Fibroblast of lung (primary cell): Measurements from ENCODE around the gene GPR61. TPM values are rescaled to one million over a fixed set of nuclear protein-coding genes. Genes with fewer than 3 reads are reported as not detected.

Source experiments
- DNase-seq, 2 donors: peaks; one replicate each; pipeline versions ENCODE4 v3.0.0 to v3.0.0-alpha.2; 2010; ENCODE audit warnings: low read depth in 2 of 2
- H2AFZ ChIP-seq: 2 replicates; pipeline ENCODE4 v1.5.1; 2012; ENCODE audit warnings: low read length, control low read depth, inconsistent platforms
- H3K27ac ChIP-seq: 2 replicates; pipeline ENCODE4 v1.5.1; 2011; ENCODE audit warnings: low read length, control low read depth; ENCODE audit not compliant: insufficient read depth
- H3K27me3 ChIP-seq: 2 replicates; pipeline ENCODE4 v1.5.1; 2011; ENCODE audit warnings: mild to moderate bottlenecking, low read length; ENCODE audit not compliant: control insufficient read depth, insufficient read depth
- H3K36me3 ChIP-seq: 2 replicates; pipeline ENCODE4 v1.5.1; 2011; ENCODE audit warnings: low read length; ENCODE audit not compliant: control insufficient read depth, insufficient read depth
- H3K4me1 ChIP-seq: 2 replicates; pipeline ENCODE4 v1.5.1; 2011; ENCODE audit warnings: low read length; ENCODE audit not compliant: control insufficient read depth, insufficient read depth; ENCODE audit errors: extremely low read depth
- H3K4me2 ChIP-seq: 2 replicates; pipeline ENCODE4 v1.5.1; 2011; ENCODE audit warnings: low read length, control low read depth; ENCODE audit not compliant: insufficient read depth; ENCODE audit errors: extremely low read depth
- H3K4me3 ChIP-seq, 4 experiments: fragments of 200-600 bp in 1 of 4; sonication (generic) in 1 of 4; replicated peaks in 1 of 4; 2 replicates each; pipeline ENCODE4 v1.5.1; 2011 to 2016; ENCODE audit warnings: low read length in 4 of 4, low read depth in 3 of 4, mild to moderate bottlenecking in 3 of 4, control low read depth in 2 of 4, inconsistent platforms in 1 of 4, mixed read lengths in 1 of 4; ENCODE audit not compliant: insufficient read depth in 1 of 4; ENCODE audit errors: control extremely low read depth in 1 of 4
- H3K79me2 ChIP-seq: 2 replicates; pipeline ENCODE4 v1.5.1; 2012; ENCODE audit warnings: mild to moderate bottlenecking, low read length, inconsistent platforms; ENCODE audit not compliant: control insufficient read depth, insufficient read depth
- H3K9ac ChIP-seq: 2 replicates; pipeline ENCODE4 v1.5.1; 2011; ENCODE audit warnings: mild to moderate bottlenecking, low read length, control low read depth; ENCODE audit not compliant: insufficient read depth
- H3K9me3 ChIP-seq: 2 replicates; pipeline ENCODE4 v1.5.1; 2012; ENCODE audit warnings: low read depth, low read length; ENCODE audit not compliant: control insufficient read depth, insufficient read depth
- H4K20me1 ChIP-seq: 2 replicates; pipeline ENCODE4 v1.5.1; 2011; ENCODE audit warnings: low read length; ENCODE audit not compliant: control insufficient read depth, insufficient read depth; ENCODE audit errors: extremely low read depth
- EZH2 ChIP-seq: IDR thresholded peaks from 2 replicates; pipeline ENCODE4 v1.5.1; 2012; ENCODE audit warnings: low read length, control low read depth, mild to moderate bottlenecking; ENCODE audit errors: missing control alignments
- polyA plus RNA-seq, 2 donors: library from polyadenylated mRNA; depleted of rRNA in 1 of 2; stranded (reverse) in 1 of 2; unstranded in 1 of 2; fragments of >200 nt; gene quantifications; 2 replicates each; pipeline ENCODE4 v1.2.1, GENCODE V29; 2011 to 2012; ENCODE audit warnings: missing spikeins in 1 of 2
- total RNA-seq: library from RNA; depleted of rRNA; stranded (reverse); fragments of >200 nt; gene quantifications from 2 replicates; pipeline ENCODE4 v1.2.1, GENCODE V29; 2014
- TF ChIP-seq, protein P1 (sequence below), 2 donors: IDR thresholded peaks in 1 of 2; conservative IDR thresholded peaks in 1 of 2; 1 replicate in 1 of 2; 2 replicates in 1 of 2; pipeline ENCODE4 v1.5.1; 2011 to 2012; ENCODE audit warnings: low read length in 2 of 2, control low read depth in 1 of 2, inconsistent platforms in 1 of 2, low read depth in 1 of 2, mild to moderate bottlenecking in 1 of 2

Gene GPR61
- total and polyA plus RNA-seq, 2 donors (not counting 1 experiment from before 2014, with no cell fraction given) = 0.01 TPM; not detected in 1

- no peak overlapping the region for H3K9ac ChIP-seq
- peak overlapping the region in 2 of 4 experiments; percentile 26 to 70 for H3K4me3 ChIP-seq
- peak overlapping the region; percentile 99 for H3K4me2 ChIP-seq
- DNase-seq = no peak
- H3K79me2 ChIP-seq = no peaks in the 10 kb centered on the region
- no peaks in the 10 kb centered on the region for H3K9me3 ChIP-seq
- peaks cover 3% of the 10 kb centered on the region for H3K27me3 ChIP-seq
- H2AFZ ChIP-seq = no peak overlapping the region
- TF ChIP-seq, protein P1, sequence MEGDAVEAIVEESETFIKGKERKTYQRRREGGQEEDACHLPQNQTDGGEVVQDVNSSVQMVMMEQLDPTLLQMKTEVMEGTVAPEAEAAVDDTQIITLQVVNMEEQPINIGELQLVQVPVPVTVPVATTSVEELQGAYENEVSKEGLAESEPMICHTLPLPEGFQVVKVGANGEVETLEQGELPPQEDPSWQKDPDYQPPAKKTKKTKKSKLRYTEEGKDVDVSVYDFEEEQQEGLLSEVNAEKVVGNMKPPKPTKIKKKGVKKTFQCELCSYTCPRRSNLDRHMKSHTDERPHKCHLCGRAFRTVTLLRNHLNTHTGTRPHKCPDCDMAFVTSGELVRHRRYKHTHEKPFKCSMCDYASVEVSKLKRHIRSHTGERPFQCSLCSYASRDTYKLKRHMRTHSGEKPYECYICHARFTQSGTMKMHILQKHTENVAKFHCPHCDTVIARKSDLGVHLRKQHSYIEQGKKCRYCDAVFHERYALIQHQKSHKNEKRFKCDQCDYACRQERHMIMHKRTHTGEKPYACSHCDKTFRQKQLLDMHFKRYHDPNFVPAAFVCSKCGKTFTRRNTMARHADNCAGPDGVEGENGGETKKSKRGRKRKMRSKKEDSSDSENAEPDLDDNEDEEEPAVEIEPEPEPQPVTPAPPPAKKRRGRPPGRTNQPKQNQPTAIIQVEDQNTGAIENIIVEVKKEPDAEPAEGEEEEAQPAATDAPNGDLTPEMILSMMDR (conservative IDR thresholded peaks at IDR 0.05 in 1 of 2, IDR thresholded peaks at IDR 0.05 in 1 of 2; ENCODE audit: low read depth in 1 of 2, low read length in 2 of 2) = no peak
- TF ChIP-seq EZH2 = no peak
- H3K27ac ChIP-seq = no peak overlapping the region
- H4K20me1 ChIP-seq = no peaks in the 10 kb centered on the region
- no peaks in the 10 kb centered on the region for H3K36me3 ChIP-seq
- peaks cover 7% of the 10 kb centered on the region for H3K4me1 ChIP-seq
Measured at GRCh38 chr1:109508873-109509175, 30.8 kb upstream of the GPR61 start.

DNA sequence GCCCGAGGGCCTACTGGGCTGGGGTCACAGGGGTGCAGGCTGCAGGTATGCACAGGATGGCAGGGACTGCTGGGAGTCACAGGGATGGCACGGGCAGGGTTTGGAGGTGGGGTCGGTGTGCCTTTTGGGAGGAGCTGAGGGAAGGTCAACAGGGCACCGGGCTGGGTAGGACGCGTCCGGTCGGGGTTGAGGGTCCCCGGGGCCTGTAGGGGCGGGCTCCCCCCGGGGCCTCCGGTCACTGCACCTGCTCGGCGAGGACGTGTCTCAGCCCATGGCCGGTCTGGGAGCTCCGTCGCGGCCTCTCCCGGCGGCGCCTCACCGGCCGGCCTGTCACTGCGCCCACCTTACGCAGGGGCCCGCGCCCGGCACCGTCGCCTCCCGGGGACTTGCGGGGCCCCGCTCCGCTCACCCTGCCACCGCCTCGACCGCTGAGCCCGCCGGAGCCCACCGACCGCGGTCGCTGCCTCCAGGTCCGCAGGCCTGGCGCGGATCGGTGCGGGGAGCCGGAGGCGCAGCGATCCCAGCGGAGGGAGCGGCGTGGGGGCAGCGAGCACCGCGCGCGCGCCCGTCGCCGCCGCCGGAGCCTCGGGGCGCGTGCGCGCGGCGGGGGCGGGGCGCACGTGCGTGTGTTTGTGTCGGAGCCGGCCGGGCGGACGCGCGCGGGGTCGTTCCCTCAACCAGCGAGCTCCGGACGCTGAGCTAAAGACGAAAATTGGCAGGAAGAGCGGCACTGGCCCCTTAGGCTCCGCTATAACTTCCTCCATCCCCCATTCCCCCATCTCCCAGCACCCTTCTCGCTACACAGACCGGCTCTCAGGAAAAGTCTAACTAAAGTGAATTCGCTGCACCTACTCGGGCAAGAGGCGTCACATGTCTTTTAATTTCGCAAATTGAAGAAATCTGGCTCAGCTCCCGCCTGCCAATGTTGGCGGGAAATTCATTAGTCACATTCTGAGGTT is 30.2 kb upstream of the GPR61 start, which contains the start of gene AMIGO1:
TSS of gene AMIGO1 (minus strand) at position 552 of the 959 bp plus-strand sequence. CDS start 815 bp downstream, outside the sequence.
- peak; percentile 37 to 52 for DNase-seq
- H3K27ac ChIP-seq = no peak within 1 kb of the TSS
- TF ChIP-seq, protein P1 (conservative IDR thresholded peaks at IDR 0.05 in 1 of 2, IDR thresholded peaks at IDR 0.05 in 1 of 2; ENCODE audit: low read depth in 1 of 2, low read length in 2 of 2) = no peak
- peak; percentile 8 for TF ChIP-seq EZH2

GRCh38 chr1:109513110-109513710 is 26.5 kb upstream of the GPR61 start:
- Histone ChIP-seq H2AFZ (no peak overlapping the region), H3K9me3 (no peaks in the 10 kb centered on the region), H3K36me3 (no peaks in the 10 kb centered on the region), H3K79me2 (no peaks in the 10 kb centered on the region), H3K4me1 (peaks cover 7% of the 10 kb centered on the region), H3K4me3 (no peak overlapping the region), H3K27me3 (peaks cover under 1% of the 10 kb centered on the region), H4K20me1 (no peaks in the 10 kb centered on the region), H3K9ac (no peak overlapping the region), H3K4me2 (no peak overlapping the region), H3K27ac (no peak overlapping the region)
- no peak for TF ChIP-seq EZH2
- TF ChIP-seq, protein P1 (conservative IDR thresholded peaks at IDR 0.05 in 1 of 2, IDR thresholded peaks at IDR 0.05 in 1 of 2; ENCODE audit: low read depth in 1 of 2, low read length in 2 of 2) = no peak
- DNase-seq = no peak

More for the DNA sequence above, 30.2 kb upstream of the GPR61 start, which contains the start of gene AMIGO1:
- Histone ChIP-seq H3K4me1 (peaks cover 7% of the 10 kb centered on the region), H3K79me2 (no peaks in the 10 kb centered on the region), H4K20me1 (no peaks in the 10 kb centered on the region), H3K27me3 (peaks cover 3% of the 10 kb centered on the region), H2AFZ (peak within 1 kb of the TSS; percentile 86), H3K9ac (no peak within 1 kb of the TSS), H3K9me3 (no peaks in the 10 kb centered on the region), H3K4me2 (peak within 1 kb of the TSS; percentile 99), H3K4me3 (peak within 1 kb of the TSS; percentile 54 to 71 (median 68)), H3K36me3 (no peaks in the 10 kb centered on the region)
